Measurements from ENCODE around the gene ACTN3.
A peak's percentile ranks its signal among the peaks of the same experiment; 100 is the strongest.
"Not testable (repeated sequence)": the region's sequence is repeated elsewhere in the genome, so short reads cannot be mapped to it uniquely, and the experiment has no call there.

ACTN3 gene

GRCh38 chr11:66586136-66586535, 39.4 kb downstream of the ACTN3 start:
- no peak overlapping the region for H3K4me3 ChIP-seq
- H3K36me3 ChIP-seq, result no peaks in the 10 kb centered on the region
- intact Hi-C loops (cut with DNase I; ENCODE audit: low total_unique reads), result no loop called here
- no peaks in the 10 kb centered on the region for H3K27me3 ChIP-seq
- no peak overlapping the region for H3K27ac ChIP-seq
- no peak for DNase-seq
- no peaks in the 10 kb centered on the region for H3K9me3 ChIP-seq
- TF ChIP-seq CTCF (IDR thresholded peaks at IDR 0.05), result no peak
- no peaks in the 10 kb centered on the region for H3K4me1 ChIP-seq

- H3K9me3 ChIP-seq; H3K27ac ChIP-seq; H3K27me3 ChIP-seq; H3K36me3 ChIP-seq; intact Hi-C loops (cut with DNase I; ENCODE audit: low total_unique reads); H3K4me3 ChIP-seq; DNase-seq: not testable (repeated sequence)
- peaks cover 0 to 20% (median 14%) of the 10 kb centered on the region in 4 donors for H3K4me1 ChIP-seq
Observed at GRCh38 chr11:66589315-66589714, 42.6 kb downstream of the ACTN3 start.

- no peak overlapping the region for H3K27ac ChIP-seq
- peaks cover 0 to 28% (median 17%) of the 10 kb centered on the region in 4 donors for H3K4me1 ChIP-seq
- no peak for TF ChIP-seq CTCF (IDR thresholded peaks at IDR 0.05)
- no peaks in the 10 kb centered on the region for H3K36me3 ChIP-seq
- intact Hi-C loops (cut with DNase I; ENCODE audit: low total_unique reads), result no loop called here
- no peaks in the 10 kb centered on the region for H3K9me3 ChIP-seq
- no peak overlapping the region for H3K4me3 ChIP-seq
- H3K27me3 ChIP-seq, result no peaks in the 10 kb centered on the region
- DNase-seq, result no peak
Observed at GRCh38 chr11:66589996-66590675, 43.4 kb downstream of the ACTN3 start.

- no peak for TF ChIP-seq CTCF (IDR thresholded peaks at IDR 0.05)
Observed at GRCh38 chr11:66591175-66591574, 44.5 kb downstream of the ACTN3 start.

GRCh38 chr11:66592457-66593302, 46.0 kb downstream of the ACTN3 start, which contains the start of the genes CCDC87 and CCS:
TSS of gene CCDC87 (minus strand) at chr11:66593063. CDS start at chr11:66593015, 48 bp downstream.
TSS of gene CCS (plus strand) at chr11:66593185. CDS start at chr11:66593262, 77 bp downstream.
- DNase-seq, result peak; percentile 98 to 99
- Histone ChIP-seq H3K27ac (peak within 1 kb of the TSS; percentile 81 to 90), H3K27me3 (no peaks in the 10 kb centered on the region), H3K4me1 (peaks cover 0 to 33% (median 20%) of the 10 kb centered on the region in 4 donors), H3K9me3 (no peaks in the 10 kb centered on the region), H3K36me3 (peaks cover 0 to 3% (median 0%) of the 10 kb centered on the region in 3 donors), H3K4me3 (peak within 1 kb of the TSS; percentile 68 to 72)
- TF ChIP-seq CTCF (IDR thresholded peaks at IDR 0.05), result peak; percentile 61 to 63
- intact Hi-C loops (cut with DNase I; ENCODE audit: low total_unique reads), result no loop called here

More at GRCh38 chr11:66591175-66591574, 44.5 kb downstream of the ACTN3 start:
- intact Hi-C loops (cut with DNase I; ENCODE audit: low total_unique reads), result no loop called here
- no peak for DNase-seq
- Histone ChIP-seq H3K4me3 (no peak overlapping the region), H3K9me3 (no peaks in the 10 kb centered on the region), H3K36me3 (no peaks in the 10 kb centered on the region), H3K27me3 (no peaks in the 10 kb centered on the region), H3K27ac (no peak overlapping the region), H3K4me1 (peaks cover 0 to 33% (median 20%) of the 10 kb centered on the region in 4 donors)

GRCh38 chr11:66593303-66593635, 46.6 kb downstream of the ACTN3 start:
- peak overlapping the region; percentile 81 to 90 for H3K27ac ChIP-seq
- H3K36me3 ChIP-seq, result peaks cover 0 to 3% (median 0%) of the 10 kb centered on the region in 3 donors
- H3K4me1 ChIP-seq, result peaks cover 0 to 33% (median 20%) of the 10 kb centered on the region in 4 donors
- no peaks in the 10 kb centered on the region for H3K27me3 ChIP-seq
- intact Hi-C loops (cut with DNase I; ENCODE audit: low total_unique reads), result no loop called here
- DNase-seq, result no peak
- no peak for TF ChIP-seq CTCF (IDR thresholded peaks at IDR 0.05)
- H3K9me3 ChIP-seq, result no peaks in the 10 kb centered on the region
- peak overlapping the region; percentile 68 to 72 for H3K4me3 ChIP-seq

All from tibial artery (tissue), 4 donors.